ENCODE measurements around the gene CCDC57.

DNA sequence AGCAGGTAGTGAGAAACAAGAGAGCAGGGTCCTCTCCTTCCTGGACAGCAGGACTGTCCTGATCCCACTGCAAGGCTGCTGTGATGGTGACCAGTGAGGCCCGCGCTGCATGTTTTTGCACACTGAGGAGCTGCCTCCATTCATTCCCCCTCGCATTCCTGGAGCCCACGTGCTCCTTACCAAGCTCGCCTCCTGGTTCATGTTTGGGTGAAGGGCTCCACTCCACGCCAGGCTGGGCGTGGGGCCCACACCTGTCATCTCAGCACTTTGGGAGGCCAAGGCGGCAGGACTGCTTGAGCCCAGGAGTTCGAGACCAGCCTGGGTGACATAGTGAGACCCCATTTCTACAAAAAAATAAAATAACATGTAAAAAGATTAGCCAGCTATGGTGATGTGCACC lies 99.2 kb downstream of the CCDC57 start:
- TF ChIP-seq, protein P1, sequence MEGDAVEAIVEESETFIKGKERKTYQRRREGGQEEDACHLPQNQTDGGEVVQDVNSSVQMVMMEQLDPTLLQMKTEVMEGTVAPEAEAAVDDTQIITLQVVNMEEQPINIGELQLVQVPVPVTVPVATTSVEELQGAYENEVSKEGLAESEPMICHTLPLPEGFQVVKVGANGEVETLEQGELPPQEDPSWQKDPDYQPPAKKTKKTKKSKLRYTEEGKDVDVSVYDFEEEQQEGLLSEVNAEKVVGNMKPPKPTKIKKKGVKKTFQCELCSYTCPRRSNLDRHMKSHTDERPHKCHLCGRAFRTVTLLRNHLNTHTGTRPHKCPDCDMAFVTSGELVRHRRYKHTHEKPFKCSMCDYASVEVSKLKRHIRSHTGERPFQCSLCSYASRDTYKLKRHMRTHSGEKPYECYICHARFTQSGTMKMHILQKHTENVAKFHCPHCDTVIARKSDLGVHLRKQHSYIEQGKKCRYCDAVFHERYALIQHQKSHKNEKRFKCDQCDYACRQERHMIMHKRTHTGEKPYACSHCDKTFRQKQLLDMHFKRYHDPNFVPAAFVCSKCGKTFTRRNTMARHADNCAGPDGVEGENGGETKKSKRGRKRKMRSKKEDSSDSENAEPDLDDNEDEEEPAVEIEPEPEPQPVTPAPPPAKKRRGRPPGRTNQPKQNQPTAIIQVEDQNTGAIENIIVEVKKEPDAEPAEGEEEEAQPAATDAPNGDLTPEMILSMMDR (IDR thresholded peaks at IDR 0.05; ENCODE audit: low read depth, low read length): no peak
- TF ChIP-seq EZH2phosphoT487 (IDR thresholded peaks at IDR 0.05; ENCODE audit: low read depth): no peak

All from OCI-LY3 (cell line).